ENCODE measurements around the gene ADAMTS12. TPM values are rescaled to one million over a fixed set of nuclear protein-coding genes. Genes with fewer than 3 reads are reported as not detected.

The ADAMTS12 gene
- total and polyA plus RNA-seq, 10 of the 15 experiments (the other 5 are each of a cell fraction or from before 2014, with no cell fraction given) = 0.11 to 35.8 (median 20.7) TPM

- ATAC-seq = no peak
- no peaks in the 10 kb centered on the region for H3K36me3 ChIP-seq (ENCODE audit: control insufficient read depth in 2 of 2, insufficient read depth in 2 of 2, low read length in 1 of 2)
- no peak overlapping the region for H3K27ac ChIP-seq (ENCODE audit: control insufficient read depth, insufficient read depth)
- H3K4me2 ChIP-seq (ENCODE audit: control insufficient read depth, insufficient read depth) = no peak overlapping the region
- no peaks in the 10 kb centered on the region for H3K27me3 ChIP-seq (replicated peaks in 1 of 2; ENCODE audit: control insufficient read depth in 2 of 2, insufficient read depth in 2 of 2, low read length in 1 of 2)
- ChIA-PET CTCF (interaction anchor here (1.1 to 1.5 kb wide), 2 partner anchors 9 to 21 kb away, joined by 3 read pairs; no protein-coding TSS in a partner anchor), POLR2A (no interaction called here), RAD21 (ENCODE audit: unreplicated experiment) (no interaction called here), SMC1A (ENCODE audit: uncharacterized antibody, unreplicated experiment) (interaction anchor here (1.1 kb wide), 1 partner anchor 16 kb away, joined by 3 read pairs; no protein-coding TSS in a partner anchor)
- no peaks in the 10 kb centered on the region for H3K79me2 ChIP-seq (ENCODE audit: control insufficient read depth, insufficient read depth, low read length)
- no TSS peak for BruUV-seq (replicated peaks)
- no peak overlapping the region for H3K9ac ChIP-seq (ENCODE audit: control insufficient read depth, insufficient read depth, low read length)
- no peaks in the 10 kb centered on the region for H3K4me1 ChIP-seq (ENCODE audit: control insufficient read depth, insufficient read depth, low read length)
- TF ChIP-seq CBFB (IDR thresholded peaks at IDR 0.05; ENCODE audit: low read depth) (no peak), TCF12 (IDR thresholded peaks at IDR 0.05; ENCODE audit: low read depth, low read length) (no peak), ZBTB11 (CRISPR knock-in tag; IDR thresholded peaks at IDR 0.05) (no peak), CREB1 (IDR thresholded peaks at IDR 0.05; ENCODE audit: low read depth) (no peak), HDGF (IDR thresholded peaks at IDR 0.05) (no peak), MEF2B (IDR thresholded peaks at IDR 0.05; ENCODE audit: partially characterized antibody, poor library complexity, severe bottlenecking) (no peak), SUPT20H (IDR thresholded peaks at IDR 0.05; ENCODE audit: borderline replicate concordance, control insufficient read depth, low read depth, low read length) (no peak), MAX (IDR thresholded peaks at IDR 0.05; ENCODE audit: low read depth, low read length) (no peak), ASH2L (IDR thresholded peaks at IDR 0.05; ENCODE audit: borderline replicate concordance, low read depth) (no peak), CREM (IDR thresholded peaks at IDR 0.05; ENCODE audit: low read depth) (no peak), TAF1 (IDR thresholded peaks at IDR 0.05; ENCODE audit: borderline replicate concordance, low read depth, low read length) (no peak), PML (IDR thresholded peaks at IDR 0.05; ENCODE audit: low read length) (no peak), ZNF274 (IDR thresholded peaks at IDR 0.05; ENCODE audit: insufficient read depth, insufficient read length) (no peak), MYC (IDR thresholded peaks at IDR 0.05; ENCODE audit: insufficient read depth, insufficient read length, insufficient replicate concordance, low read length, severe bottlenecking) (no peak), RUNX3 (IDR thresholded peaks at IDR 0.05; ENCODE audit: low read length) (no peak), SRF (IDR thresholded peaks at IDR 0.05; ENCODE audit: low read depth in 2 of 2, low read length in 2 of 2) (no peak), IRF4 (IDR thresholded peaks at IDR 0.05; ENCODE audit: low read depth, low read length) (no peak), PKNOX1 (IDR thresholded peaks at IDR 0.05) (no peak), KLF5 (IDR thresholded peaks at IDR 0.05; ENCODE audit: partially characterized antibody) (no peak)
- in situ Hi-C loops (cut with MboI) = no loop called here
- 82% methylated on average over 6 of the region's 6 CpGs for WGBS (ENCODE audit: insufficient coverage, insufficient replicate concordance, low lambda C conversion rate, missing lambda C conversion rate)
- H2AFZ ChIP-seq (ENCODE audit: control insufficient read depth, low read depth, low read length) = no peak overlapping the region
- intact Hi-C loops (cut with micrococcal nuclease; ENCODE audit: unreplicated experiment) = no loop called here
- H4K20me1 ChIP-seq (ENCODE audit: control insufficient read depth, insufficient read depth) = no peaks in the 10 kb centered on the region
- no peak for FAIRE-seq
- H3K9me3 ChIP-seq (replicated peaks; ENCODE audit: control insufficient read depth, insufficient read depth, low read length) = no peaks in the 10 kb centered on the region
- H3K4me3 ChIP-seq = no peak overlapping the region
- no peak for DNase-seq (ENCODE audit: low read depth, low spot score)
Observed at GRCh38 chr5:33489481-33490067, 402.2 kb downstream of the ADAMTS12 start.
